T-helper 17 cell (primary cell): Measurements from ENCODE around the gene SLC41A3. TPM values are rescaled to one million over a fixed set of nuclear protein-coding genes. Genes with fewer than 3 reads are reported as not detected.
"Not testable (repeated sequence)": the region's sequence is repeated elsewhere in the genome, so short reads cannot be mapped to it uniquely, and the experiment has no call there.

ENCODE experiments used
- ATAC-seq: fragments of 150-1000 bp; cut with Tn5 transposase; 2 replicates; pipeline ENCODE4 v1.10.0; 2021; ENCODE audit warnings: mild to moderate bottlenecking, moderate library complexity
- DNase-seq, 3 donors: peaks; one replicate each; pipeline versions ENCODE4 v3.0.0 to v3.0.0-alpha.2; 2020 to 2021
- H3K9me3 ChIP-seq: one replicate; pipeline ENCODE4 v1.7.0; 2013; ENCODE audit warnings: low read length, mild to moderate bottlenecking; ENCODE audit not compliant: control insufficient read depth, poor library complexity, severe bottlenecking
- H3K27ac Mint-ChIP-seq: one replicate; pipeline ENCODE4 v1.8.0; 2022; ENCODE audit warnings: mild to moderate bottlenecking, moderate library complexity, mixed read lengths
- H3K27me3 Mint-ChIP-seq: one replicate; pipeline ENCODE4 v1.8.0; 2022; ENCODE audit warnings: mixed read lengths
- H3K36me3 Mint-ChIP-seq: one replicate; pipeline ENCODE4 v1.8.0; 2022; ENCODE audit warnings: low read depth, mixed read lengths
- H3K4me1 Mint-ChIP-seq: one replicate; pipeline ENCODE4 v1.8.0; 2022; ENCODE audit warnings: mild to moderate bottlenecking, mixed read lengths
- H3K4me3 Mint-ChIP-seq: one replicate; pipeline ENCODE4 v1.8.0; 2022; ENCODE audit warnings: mild to moderate bottlenecking, moderate library complexity, mixed read lengths
- total RNA-seq, 4 donors: library from RNA in 2 of 4; stranded (reverse) in 2 of 4; gene quantifications; one replicate each; pipeline ENCODE4 v1.2.3 and lab custom pipeline; 2022 to 2026

The SLC41A3 gene
- total RNA-seq, 2 donors from 2014 or later = 34.3 to 34.7 TPM

GRCh38 chr3:126049289-126050049 is 34.5 kb downstream of the SLC41A3 start:
- ATAC-seq (no peak), DNase-seq (no peak)
- Mint-ChIP-seq H3K4me3 (no peak overlapping the region), H3K4me1 (peaks cover 20% of the 10 kb centered on the region), H3K27me3 (no peaks in the 10 kb centered on the region), H3K36me3 (peaks cover 2% of the 10 kb centered on the region), H3K27ac (no peak overlapping the region)
- no peaks in the 10 kb centered on the region for H3K9me3 ChIP-seq

- H3K36me3 Mint-ChIP-seq = peaks cover 15% of the 10 kb centered on the region
- H3K27me3 Mint-ChIP-seq = no peaks in the 10 kb centered on the region
- DNase-seq (no peak), ATAC-seq (no peak)
- H3K9me3 ChIP-seq = no peaks in the 10 kb centered on the region
- no peak overlapping the region for H3K4me3 Mint-ChIP-seq
- H3K27ac Mint-ChIP-seq = no peak overlapping the region
- H3K4me1 Mint-ChIP-seq = peaks cover 8% of the 10 kb centered on the region
These were observed 43.5 kb downstream of the SLC41A3 start for GRCh38 chr3:126040386-126040785.

- H3K4me1 Mint-ChIP-seq = peaks cover 13% of the 10 kb centered on the region
- H3K27ac Mint-ChIP-seq = no peak overlapping the region
- H3K27me3 Mint-ChIP-seq = no peaks in the 10 kb centered on the region
- H3K36me3 Mint-ChIP-seq = peaks cover 20% of the 10 kb centered on the region
- no peak overlapping the region for H3K4me3 Mint-ChIP-seq
- no peaks in the 10 kb centered on the region for H3K9me3 ChIP-seq
- DNase-seq = no peak
- ATAC-seq = no peak
These were observed 44.1 kb downstream of the SLC41A3 start for GRCh38 chr3:126039870-126040269.

- not testable (repeated sequence) for DNase-seq, H3K27ac Mint-ChIP-seq, H3K9me3 ChIP-seq, ATAC-seq, H3K4me3 Mint-ChIP-seq, H3K27me3 Mint-ChIP-seq
- peaks cover 14% of the 10 kb centered on the region for H3K4me1 Mint-ChIP-seq
- H3K36me3 Mint-ChIP-seq = peaks cover 24% of the 10 kb centered on the region
These were observed 45.1 kb downstream of the SLC41A3 start for GRCh38 chr3:126038791-126039190.

GRCh38 chr3:126036056-126036549 is 47.8 kb downstream of the SLC41A3 start:
- H3K27ac Mint-ChIP-seq = no peak overlapping the region
- H3K27me3 Mint-ChIP-seq = no peaks in the 10 kb centered on the region
- no peak for ATAC-seq
- H3K36me3 Mint-ChIP-seq = peaks cover 37% of the 10 kb centered on the region
- peaks cover 20% of the 10 kb centered on the region for H3K4me1 Mint-ChIP-seq
- no peak overlapping the region for H3K4me3 Mint-ChIP-seq
- no peak for DNase-seq
- H3K9me3 ChIP-seq = no peaks in the 10 kb centered on the region

- no peak for DNase-seq
- Mint-ChIP-seq H3K4me1 (peaks cover 20% of the 10 kb centered on the region), H3K4me3 (no peak overlapping the region), H3K27me3 (no peaks in the 10 kb centered on the region), H3K36me3 (peaks cover 37% of the 10 kb centered on the region), H3K27ac (peak overlapping the region; percentile 79)
- ATAC-seq = no peak
- no peaks in the 10 kb centered on the region for H3K9me3 ChIP-seq
These were observed 48.4 kb downstream of the SLC41A3 start for GRCh38 chr3:126035362-126036050.

- ATAC-seq (peak; percentile 14), DNase-seq (no peak)
- Mint-ChIP-seq H3K27me3 (no peaks in the 10 kb centered on the region), H3K4me3 (no peak overlapping the region), H3K36me3 (peaks cover 36% of the 10 kb centered on the region), H3K27ac (peak overlapping the region; percentile 79), H3K4me1 (peaks cover 17% of the 10 kb centered on the region)
- H3K9me3 ChIP-seq = no peaks in the 10 kb centered on the region
These were observed 49.2 kb downstream of the SLC41A3 start for GRCh38 chr3:126034481-126035361.

GRCh38 chr3:126033765-126034164 is 50.2 kb downstream of the SLC41A3 start:
- no peaks in the 10 kb centered on the region for H3K9me3 ChIP-seq
- DNase-seq (no peak), ATAC-seq (no peak)
- Mint-ChIP-seq H3K36me3 (peaks cover 36% of the 10 kb centered on the region), H3K4me1 (peaks cover 17% of the 10 kb centered on the region), H3K27me3 (no peaks in the 10 kb centered on the region), H3K4me3 (no peak overlapping the region), H3K27ac (no peak overlapping the region)

- peak overlapping the region; percentile 22 for H3K27ac Mint-ChIP-seq
- no peak for DNase-seq
- H3K36me3 Mint-ChIP-seq = peaks cover 33% of the 10 kb centered on the region
- no peak for ATAC-seq
- H3K27me3 Mint-ChIP-seq = no peaks in the 10 kb centered on the region
- H3K9me3 ChIP-seq = no peaks in the 10 kb centered on the region
- H3K4me1 Mint-ChIP-seq = peaks cover 17% of the 10 kb centered on the region
- H3K4me3 Mint-ChIP-seq = no peak overlapping the region
These were observed 50.7 kb downstream of the SLC41A3 start for GRCh38 chr3:126033051-126033745.

GRCh38 chr3:126031981-126032471 is 51.9 kb downstream of the SLC41A3 start:
- no peaks in the 10 kb centered on the region for H3K9me3 ChIP-seq
- no peak for DNase-seq
- ATAC-seq = no peak
- Mint-ChIP-seq H3K4me3 (no peak overlapping the region), H3K4me1 (peaks cover 17% of the 10 kb centered on the region), H3K27me3 (no peaks in the 10 kb centered on the region), H3K27ac (no peak overlapping the region), H3K36me3 (peaks cover 32% of the 10 kb centered on the region)

- no peak overlapping the region for H3K27ac Mint-ChIP-seq
- H3K4me3 Mint-ChIP-seq = no peak overlapping the region
- DNase-seq (no peak), ATAC-seq (no peak)
- no peaks in the 10 kb centered on the region for H3K9me3 ChIP-seq
- H3K4me1 Mint-ChIP-seq = peaks cover 24% of the 10 kb centered on the region
- H3K36me3 Mint-ChIP-seq = peaks cover 26% of the 10 kb centered on the region
- H3K27me3 Mint-ChIP-seq = no peaks in the 10 kb centered on the region
These were observed 53.5 kb downstream of the SLC41A3 start for GRCh38 chr3:126030455-126030854.

GRCh38 chr3:126029241-126029640 is 54.7 kb downstream of the SLC41A3 start:
- Mint-ChIP-seq H3K4me3 (no peak overlapping the region), H3K4me1 (peaks cover 17% of the 10 kb centered on the region), H3K27ac (no peak overlapping the region), H3K36me3 (peaks cover 19% of the 10 kb centered on the region), H3K27me3 (no peaks in the 10 kb centered on the region)
- DNase-seq (no peak), ATAC-seq (no peak)
- no peaks in the 10 kb centered on the region for H3K9me3 ChIP-seq
